ENCODE measurements around the gene GNAI1.

Gene GNAI1

DNA sequence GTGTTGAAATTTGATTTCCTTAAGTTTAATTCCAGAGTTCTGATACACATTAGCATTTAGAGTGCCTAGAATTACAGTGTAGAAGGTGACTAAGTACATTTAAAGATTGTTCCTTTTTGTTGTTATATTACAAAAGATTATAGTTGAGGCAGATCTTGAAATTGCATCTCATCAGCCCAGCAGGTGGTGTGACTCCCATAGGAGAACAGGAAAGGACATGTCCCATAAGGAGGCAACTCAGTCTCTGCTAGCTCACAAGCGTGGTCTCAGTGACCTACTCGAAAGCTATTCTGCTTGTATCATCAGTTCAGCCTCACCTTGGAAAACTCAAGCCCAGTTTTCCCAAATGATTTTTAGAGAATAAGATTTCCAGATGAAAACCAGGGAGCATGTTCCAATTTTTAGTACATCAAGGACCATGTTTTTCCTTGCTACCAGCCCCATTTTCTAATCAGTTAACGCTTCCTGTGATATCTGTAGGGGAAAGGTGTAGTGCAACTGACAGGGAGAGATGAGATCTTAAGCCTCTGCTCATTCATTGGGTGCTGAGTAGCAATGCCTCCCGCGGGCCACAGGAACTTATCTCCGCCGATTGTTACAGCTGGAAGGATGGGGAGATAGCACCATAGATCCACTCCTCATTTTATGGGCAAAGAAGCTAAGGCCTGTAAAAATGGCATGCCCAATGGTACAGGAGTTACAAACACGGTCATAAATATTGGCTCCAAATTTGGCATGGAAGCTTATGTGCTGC lies 1.1 kb upstream of the GNAI1 start:
- TF ChIP-seq, protein P1, sequence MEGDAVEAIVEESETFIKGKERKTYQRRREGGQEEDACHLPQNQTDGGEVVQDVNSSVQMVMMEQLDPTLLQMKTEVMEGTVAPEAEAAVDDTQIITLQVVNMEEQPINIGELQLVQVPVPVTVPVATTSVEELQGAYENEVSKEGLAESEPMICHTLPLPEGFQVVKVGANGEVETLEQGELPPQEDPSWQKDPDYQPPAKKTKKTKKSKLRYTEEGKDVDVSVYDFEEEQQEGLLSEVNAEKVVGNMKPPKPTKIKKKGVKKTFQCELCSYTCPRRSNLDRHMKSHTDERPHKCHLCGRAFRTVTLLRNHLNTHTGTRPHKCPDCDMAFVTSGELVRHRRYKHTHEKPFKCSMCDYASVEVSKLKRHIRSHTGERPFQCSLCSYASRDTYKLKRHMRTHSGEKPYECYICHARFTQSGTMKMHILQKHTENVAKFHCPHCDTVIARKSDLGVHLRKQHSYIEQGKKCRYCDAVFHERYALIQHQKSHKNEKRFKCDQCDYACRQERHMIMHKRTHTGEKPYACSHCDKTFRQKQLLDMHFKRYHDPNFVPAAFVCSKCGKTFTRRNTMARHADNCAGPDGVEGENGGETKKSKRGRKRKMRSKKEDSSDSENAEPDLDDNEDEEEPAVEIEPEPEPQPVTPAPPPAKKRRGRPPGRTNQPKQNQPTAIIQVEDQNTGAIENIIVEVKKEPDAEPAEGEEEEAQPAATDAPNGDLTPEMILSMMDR (IDR thresholded peaks at IDR 0.05; ENCODE audit: extremely low read depth, missing control alignments), result no peak
- no peak for DNase-seq (ENCODE audit: low spot score)

DNA sequence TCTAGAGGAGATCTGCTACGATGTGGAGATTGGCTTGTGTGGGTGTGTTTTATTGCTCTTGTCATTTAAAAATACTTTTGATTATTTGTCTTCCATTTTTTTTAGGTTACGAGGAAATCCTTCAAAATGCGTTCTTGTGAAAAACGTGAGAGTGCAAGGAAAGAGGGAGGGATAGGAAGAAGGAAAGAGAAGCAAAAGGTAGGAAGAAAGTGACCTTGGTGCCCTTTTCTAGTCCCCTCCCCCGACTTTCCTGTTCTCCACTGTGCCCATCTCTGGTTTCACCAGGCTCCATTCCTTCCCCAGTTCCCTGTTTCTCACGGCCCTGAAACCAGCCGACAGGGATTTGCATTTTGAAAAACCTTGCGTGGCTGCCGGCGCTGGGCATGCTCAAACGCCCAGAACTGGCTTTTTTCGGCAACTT lies 506 bp upstream of the GNAI1 start:
- DNase-seq (ENCODE audit: low spot score), result no peak
- TF ChIP-seq, protein P1 (IDR thresholded peaks at IDR 0.05; ENCODE audit: extremely low read depth, missing control alignments), result no peak

GRCh38 chr7:80135309-80136104 lies 876 bp downstream of the GNAI1 start:
- peak; percentile 41 for DNase-seq (ENCODE audit: low spot score)
- TF ChIP-seq, protein P1 (IDR thresholded peaks at IDR 0.05; ENCODE audit: extremely low read depth, missing control alignments), result no peak

GRCh38 chr7:80136261-80137055 lies 1.8 kb downstream of the GNAI1 start:
- DNase-seq (ENCODE audit: low spot score), result no peak

DNA sequence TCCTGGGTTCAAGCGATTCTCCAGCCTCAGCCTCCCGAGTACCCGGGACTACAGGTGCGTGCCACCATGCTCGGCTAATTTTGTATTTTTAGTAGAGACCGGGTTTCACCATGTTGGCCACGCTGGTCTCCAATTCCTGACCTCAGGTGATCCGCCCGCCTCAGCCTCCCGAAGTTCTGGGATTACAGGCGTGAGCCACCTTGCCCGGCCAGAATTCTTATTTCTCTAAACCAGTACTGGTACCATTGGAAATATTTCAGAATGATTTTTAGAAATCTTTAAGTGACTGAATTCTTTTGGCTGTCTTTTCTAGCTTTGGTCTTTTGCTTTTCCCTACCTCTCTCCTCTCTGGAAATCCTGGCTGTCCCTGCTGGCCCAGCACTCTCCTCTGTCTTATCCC lies 2.8 kb downstream of the GNAI1 start:
- TF ChIP-seq, protein P1 (IDR thresholded peaks at IDR 0.05; ENCODE audit: extremely low read depth, missing control alignments), result no peak
- no peak for DNase-seq (ENCODE audit: low spot score)

More at GRCh38 chr7:80136261-80137055, 1.8 kb downstream of the GNAI1 start:
- TF ChIP-seq, protein P1 (IDR thresholded peaks at IDR 0.05; ENCODE audit: extremely low read depth, missing control alignments), result no peak

DNA sequence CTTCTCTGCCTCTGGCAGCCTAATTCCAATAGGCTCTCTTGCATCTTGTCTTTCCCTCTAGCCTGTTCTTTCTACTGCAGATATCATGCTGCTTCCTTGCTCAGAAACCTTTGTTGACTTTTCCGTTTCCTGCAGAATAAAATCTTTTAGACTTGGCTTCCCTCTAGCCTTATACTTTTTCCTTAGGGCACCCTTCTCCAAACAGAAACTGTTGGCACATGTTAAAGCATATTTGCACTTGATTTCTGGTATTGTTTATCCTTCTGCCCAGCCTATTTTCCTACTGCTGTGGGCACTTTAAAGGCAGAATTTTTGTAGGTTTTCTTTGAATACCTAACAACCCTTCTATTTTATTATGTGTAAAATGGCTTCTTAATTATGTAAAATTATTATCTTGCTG lies 4.6 kb downstream of the GNAI1 start:
- TF ChIP-seq, protein P1 (IDR thresholded peaks at IDR 0.05; ENCODE audit: extremely low read depth, missing control alignments), result no peak

More for the DNA sequence above, 4.6 kb downstream of the GNAI1 start:
- DNase-seq (ENCODE audit: low spot score), result no peak

All from GM20000 (cell line).